Epithelial cell of proximal tubule (primary cell): ENCODE measurements around the gene GMPR2. TPM values are rescaled to one million over a fixed set of nuclear protein-coding genes. Genes with fewer than 3 reads are reported as not detected.

Experiments used
- DNase-seq: peaks from one replicate; pipeline ENCODE4 v3.0.0-alpha.2; 2011; ENCODE audit warnings: low read depth
- H3K4me3 ChIP-seq: 2 replicates; pipeline ENCODE4 v1.5.1; 2011; ENCODE audit warnings: low read depth, mild to moderate bottlenecking, low read length
- CTCF ChIP-seq: conservative IDR thresholded peaks from 2 replicates; pipeline ENCODE4 v1.5.1; 2012; ENCODE audit warnings: low read depth, mild to moderate bottlenecking, low read length
- total RNA-seq: library from RNA; depleted of rRNA; stranded (reverse); fragments of >200 nt; gene quantifications from 2 replicates; pipeline ENCODE4 v1.2.3, GENCODE V29; 2015

Gene GMPR2
- total RNA-seq, 1 donor from 2014 or later: 136 TPM

DNA sequence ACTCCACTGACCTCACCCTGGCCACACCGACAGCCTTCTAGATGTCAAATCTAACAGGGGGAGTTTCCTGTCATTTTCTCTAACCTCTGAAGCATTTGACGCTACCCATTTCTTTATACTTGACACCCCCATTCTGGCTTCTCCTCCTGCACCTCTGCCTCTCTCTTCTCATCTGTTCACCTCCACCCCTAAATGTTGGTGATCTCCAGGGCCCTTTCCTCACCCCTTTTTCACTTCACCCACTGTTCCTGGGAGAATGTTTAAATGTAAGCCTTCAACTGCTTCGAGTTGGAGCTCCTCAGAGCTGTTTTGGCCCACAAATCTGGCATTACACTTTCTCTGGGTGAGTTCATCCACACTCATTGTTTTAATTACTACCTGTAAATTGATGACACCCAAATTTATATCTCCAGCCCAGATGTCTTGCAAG is 39.1 kb downstream of the GMPR2 start:
- no peak for DNase-seq
- TF ChIP-seq CTCF: no peak

GRCh38 chr14:24272467-24272866 is 39.7 kb downstream of the GMPR2 start:
- no peak for DNase-seq
- no peak for TF ChIP-seq CTCF
- H3K4me3 ChIP-seq: no peak overlapping the region

More for the DNA sequence above, 39.1 kb downstream of the GMPR2 start:
- peak overlapping the region; percentile 89 for H3K4me3 ChIP-seq

DNA sequence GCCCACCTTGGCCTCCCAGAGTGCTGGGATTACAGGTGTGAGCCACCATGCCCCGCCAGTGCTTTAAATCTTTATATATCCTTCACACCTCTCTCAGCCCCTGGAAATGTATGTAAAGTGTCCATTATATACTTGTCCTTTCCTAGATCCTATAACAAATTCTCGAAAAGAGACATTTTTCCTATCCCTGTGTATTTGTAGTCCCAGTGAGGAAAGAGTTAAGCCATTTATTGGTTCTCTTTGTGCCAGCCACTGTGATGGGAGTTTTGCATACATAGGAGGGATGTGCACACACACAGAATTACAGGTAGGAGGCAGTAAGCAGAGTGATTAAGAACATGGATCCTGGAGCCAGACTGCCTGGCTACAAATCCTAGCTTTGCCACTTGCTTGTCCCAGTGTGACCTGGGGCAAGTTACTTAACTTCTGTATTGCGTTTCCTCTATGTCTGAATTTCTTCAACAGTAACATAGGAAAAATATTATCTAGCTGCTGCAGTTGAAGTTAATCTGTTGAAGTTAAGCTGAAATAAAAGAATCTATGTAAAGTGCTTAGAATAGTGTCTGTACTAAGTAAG is 40.8 kb downstream of the GMPR2 start:
- TF ChIP-seq CTCF: peak; percentile 35
- H3K4me3 ChIP-seq: no peak overlapping the region
- no peak for DNase-seq

DNA sequence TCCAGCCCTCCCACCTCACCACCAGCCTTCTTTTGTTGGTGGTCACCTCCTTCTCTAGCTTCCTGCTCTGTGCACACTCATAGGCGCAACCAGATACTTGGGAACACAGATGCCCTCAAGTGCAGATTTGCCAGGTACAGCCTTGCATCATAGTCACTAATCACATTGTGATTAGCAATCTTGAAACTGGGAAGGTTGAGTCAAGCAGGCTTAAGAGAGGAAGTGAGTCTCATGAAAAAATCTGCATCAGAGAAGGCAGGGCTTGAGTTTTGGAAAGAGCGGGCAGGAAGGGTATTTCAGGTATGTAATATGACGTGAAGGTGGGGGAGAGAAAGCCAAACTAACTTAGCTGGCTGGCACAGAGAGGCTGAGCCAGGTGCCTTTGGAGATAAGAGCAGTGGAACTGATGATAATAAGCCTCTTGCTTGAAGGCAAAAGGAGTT is 41.4 kb downstream of the GMPR2 start:
- DNase-seq: no peak
- TF ChIP-seq CTCF: no peak
- H3K4me3 ChIP-seq: no peak overlapping the region

DNA sequence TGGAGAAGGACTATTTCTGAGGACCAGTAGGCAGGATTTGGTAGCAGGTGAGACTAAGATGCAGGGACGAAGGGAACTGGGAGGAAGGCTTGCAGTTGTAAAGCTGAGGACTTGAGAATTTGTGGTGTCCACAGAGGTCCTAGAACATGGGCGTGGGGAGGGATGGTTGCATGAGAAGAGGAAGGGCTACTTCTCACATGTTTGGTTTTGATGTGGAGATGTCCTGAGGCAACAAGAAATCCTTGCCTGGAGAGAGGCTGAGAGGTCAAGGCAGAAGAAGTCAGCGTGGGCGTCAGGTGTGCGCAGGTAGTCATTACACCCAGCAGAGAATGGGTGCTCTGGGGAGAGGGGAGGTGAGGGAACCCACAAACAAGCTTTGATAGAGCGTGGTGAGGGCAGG is 44.3 kb downstream of the GMPR2 start:
- DNase-seq: no peak
- H3K4me3 ChIP-seq: no peak overlapping the region
- no peak for TF ChIP-seq CTCF

GRCh38 chr14:24277606-24278321 is 45.0 kb downstream of the GMPR2 start:
- no peak for DNase-seq
- no peak overlapping the region for H3K4me3 ChIP-seq
- TF ChIP-seq CTCF: no peak

GRCh38 chr14:24278424-24278823 is 45.7 kb downstream of the GMPR2 start:
- no peak for TF ChIP-seq CTCF
- H3K4me3 ChIP-seq: no peak overlapping the region
- DNase-seq: no peak
